Coronary artery (tissue), 2 donors: ENCODE results near the gene PIGN.

Experiments used
- DNase-seq: peaks from one replicate; pipeline ENCODE4 v3.0.0-alpha.2; 2017; ENCODE audit warnings: low spot score
- H3K27ac ChIP-seq, 2 donors: fragments of 200-600 bp; sonication (generic); one replicate each; pipeline ENCODE4 v1.5.1; 2016 to 2019
- H3K4me3 ChIP-seq: fragments of 200-600 bp; sonication (generic); 2 replicates; pipeline ENCODE4 v1.5.1; 2016; ENCODE audit warnings: mild to moderate bottlenecking, moderate library complexity
- CTCF ChIP-seq: fragments of 200-600 bp; sonication (generic); IDR thresholded peaks from one replicate; pipeline ENCODE4 v1.5.1; 2019; ENCODE audit warnings: antibody characterized with exemption

The PIGN gene

GRCh38 chr18:62017618-62018017, 169.2 kb downstream of the PIGN start:
- Histone ChIP-seq H3K27ac (peak overlapping the region; percentile 72 to 80), H3K4me3 (peak overlapping the region; percentile 4)
- DNase-seq, result no peak
- no peak for TF ChIP-seq CTCF

- TF ChIP-seq CTCF, result no peak
- Histone ChIP-seq H3K27ac (no peak overlapping the region), H3K4me3 (no peak overlapping the region)
- no peak for DNase-seq
Measured at GRCh38 chr18:62011416-62011815, 175.4 kb downstream of the PIGN start.

GRCh38 chr18:62009521-62009920, 177.3 kb downstream of the PIGN start:
- no peak overlapping the region for H3K27ac ChIP-seq
- TF ChIP-seq CTCF, result no peak
- no peak overlapping the region for H3K4me3 ChIP-seq
- no peak for DNase-seq

- Histone ChIP-seq H3K27ac (no peak overlapping the region), H3K4me3 (no peak overlapping the region)
- no peak for DNase-seq
- TF ChIP-seq CTCF, result no peak
Measured at GRCh38 chr18:62001396-62001795, 185.5 kb downstream of the PIGN start.

- H3K27ac ChIP-seq, result peak overlapping the region in 1 of 2 donors; percentile 39
- no peak overlapping the region for H3K4me3 ChIP-seq
- TF ChIP-seq CTCF, result no peak
- no peak for DNase-seq
Measured at GRCh38 chr18:61998957-61999356, 187.9 kb downstream of the PIGN start.

GRCh38 chr18:61998335-61998734, 188.5 kb downstream of the PIGN start:
- TF ChIP-seq CTCF, result no peak
- no peak for DNase-seq
- no peak overlapping the region for H3K27ac ChIP-seq

GRCh38 chr18:61995618-61996017, 191.2 kb downstream of the PIGN start:
- TF ChIP-seq CTCF, result no peak
- no peak overlapping the region for H3K27ac ChIP-seq
- no peak for DNase-seq
- no peak overlapping the region for H3K4me3 ChIP-seq

More at GRCh38 chr18:61998335-61998734, 188.5 kb downstream of the PIGN start:
- H3K4me3 ChIP-seq, result no peak overlapping the region
